Stimulated activated CD8-positive, alpha-beta memory T cell treated with anti-CD3 and anti-CD28 coated beads, Interleukin-15, amount 100 ng/mL, for 24 hours (primary cell): ENCODE results near the gene BMPER.

Source experiments
- DNase-seq: peaks from one replicate; pipeline ENCODE4 v3.0.0-alpha.2; 2020; ENCODE audit warnings: low read depth

BMPER gene

DNA sequence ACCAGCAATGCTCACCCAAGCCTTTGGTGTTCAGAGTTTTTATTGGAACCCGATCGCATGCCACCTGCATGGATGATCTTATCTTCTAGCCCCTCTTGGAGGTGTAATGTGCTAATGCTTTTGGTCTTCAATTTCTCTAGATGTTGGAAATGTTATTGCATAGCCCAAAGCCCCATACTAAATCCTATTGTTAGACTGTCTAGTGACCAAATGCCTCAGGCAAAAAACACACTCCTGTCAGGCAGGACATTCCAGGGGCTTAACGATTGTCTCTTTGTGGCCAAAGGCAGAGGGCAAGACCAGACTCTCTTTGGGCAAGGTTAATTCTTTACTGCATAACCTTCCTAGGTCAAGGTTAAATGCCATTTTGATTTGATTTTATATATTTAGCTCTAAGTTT lies 187.9 kb downstream of the BMPER start:
- no peak for DNase-seq

- DNase-seq, result no peak
These were observed 190.9 kb downstream of the BMPER start for GRCh38 chr7:34096198-34096651.

DNA sequence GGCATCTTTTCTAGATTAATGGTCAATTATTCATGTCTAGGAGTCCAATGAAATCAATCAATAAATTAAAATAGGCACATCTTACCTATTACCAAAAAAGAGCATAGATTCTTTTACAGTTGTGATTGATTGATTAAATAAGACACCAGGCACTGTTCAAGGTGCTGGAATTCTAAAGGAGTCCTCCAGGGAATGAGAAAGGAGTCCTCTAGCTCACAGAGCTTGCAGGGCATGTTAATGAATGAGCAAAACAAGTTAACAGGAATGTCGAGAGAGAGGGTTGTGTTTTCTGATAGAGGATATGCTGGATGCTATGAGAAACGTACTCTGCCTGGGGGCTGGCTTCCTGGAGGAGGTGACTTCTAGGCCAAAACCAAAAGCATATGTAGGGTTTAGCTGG lies 191.4 kb downstream of the BMPER start:
- no peak for DNase-seq

DNA sequence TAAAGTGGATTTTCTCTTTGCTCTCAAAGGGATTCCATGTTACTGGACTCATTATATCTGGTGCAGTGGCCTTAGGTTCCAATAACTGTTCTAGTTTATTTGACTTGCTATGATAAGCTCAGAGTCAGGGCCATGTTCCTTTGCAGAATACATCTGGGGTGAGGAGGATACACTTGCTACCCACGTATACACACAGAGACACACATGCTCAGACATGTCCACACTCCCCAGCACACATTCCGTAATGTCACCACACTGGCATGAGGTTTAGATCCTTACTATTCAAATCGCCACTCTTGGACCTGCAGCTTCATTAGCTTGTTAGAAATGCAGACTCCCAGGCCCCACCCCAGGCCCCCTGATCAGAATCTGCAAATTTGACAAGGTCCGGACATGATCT lies 195.3 kb downstream of the BMPER start:
- DNase-seq, result no peak

GRCh38 chr7:34104115-34104514 lies 198.8 kb downstream of the BMPER start:
- no peak for DNase-seq

GRCh38 chr7:34104992-34105391 lies 199.7 kb downstream of the BMPER start:
- no peak for DNase-seq

DNA sequence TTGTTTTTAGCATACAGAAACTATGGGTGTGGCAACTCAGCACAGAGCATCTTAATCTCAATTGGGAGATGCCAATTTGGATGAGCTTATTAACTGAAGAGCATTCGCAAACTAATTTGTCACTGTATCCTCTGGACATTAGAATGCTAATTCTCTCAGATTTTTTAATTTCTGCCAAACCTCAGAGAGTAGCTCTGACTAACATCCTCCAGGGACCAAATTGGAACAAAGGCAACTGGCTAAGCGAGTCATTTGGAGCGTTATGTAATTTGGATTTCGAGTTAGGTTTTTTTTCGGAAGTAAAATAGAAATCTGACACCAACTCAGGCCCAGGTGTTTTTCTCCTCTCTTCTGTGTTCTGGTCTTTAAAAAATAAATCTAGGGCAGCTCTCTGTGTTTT lies 201.9 kb downstream of the BMPER start:
- no peak for DNase-seq

DNA sequence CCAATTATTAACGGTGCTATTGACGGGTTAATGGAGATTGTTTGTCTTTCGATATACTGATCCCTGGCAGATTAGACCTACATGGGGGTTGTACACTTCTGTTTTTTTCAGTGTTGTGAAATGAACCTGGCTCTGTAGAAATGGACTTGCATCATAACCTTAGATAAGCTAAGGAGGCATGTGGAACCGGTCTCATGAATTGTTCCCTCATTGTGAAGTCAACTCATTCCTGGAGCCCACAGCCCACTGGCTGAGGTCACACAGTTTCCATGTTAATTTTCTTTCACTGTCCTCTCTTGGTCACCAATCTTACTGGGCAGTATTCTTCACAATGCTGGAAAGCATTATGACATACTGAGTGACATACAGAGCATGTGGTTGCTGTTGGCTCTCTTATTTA lies 202.8 kb downstream of the BMPER start:
- no peak for DNase-seq

DNA sequence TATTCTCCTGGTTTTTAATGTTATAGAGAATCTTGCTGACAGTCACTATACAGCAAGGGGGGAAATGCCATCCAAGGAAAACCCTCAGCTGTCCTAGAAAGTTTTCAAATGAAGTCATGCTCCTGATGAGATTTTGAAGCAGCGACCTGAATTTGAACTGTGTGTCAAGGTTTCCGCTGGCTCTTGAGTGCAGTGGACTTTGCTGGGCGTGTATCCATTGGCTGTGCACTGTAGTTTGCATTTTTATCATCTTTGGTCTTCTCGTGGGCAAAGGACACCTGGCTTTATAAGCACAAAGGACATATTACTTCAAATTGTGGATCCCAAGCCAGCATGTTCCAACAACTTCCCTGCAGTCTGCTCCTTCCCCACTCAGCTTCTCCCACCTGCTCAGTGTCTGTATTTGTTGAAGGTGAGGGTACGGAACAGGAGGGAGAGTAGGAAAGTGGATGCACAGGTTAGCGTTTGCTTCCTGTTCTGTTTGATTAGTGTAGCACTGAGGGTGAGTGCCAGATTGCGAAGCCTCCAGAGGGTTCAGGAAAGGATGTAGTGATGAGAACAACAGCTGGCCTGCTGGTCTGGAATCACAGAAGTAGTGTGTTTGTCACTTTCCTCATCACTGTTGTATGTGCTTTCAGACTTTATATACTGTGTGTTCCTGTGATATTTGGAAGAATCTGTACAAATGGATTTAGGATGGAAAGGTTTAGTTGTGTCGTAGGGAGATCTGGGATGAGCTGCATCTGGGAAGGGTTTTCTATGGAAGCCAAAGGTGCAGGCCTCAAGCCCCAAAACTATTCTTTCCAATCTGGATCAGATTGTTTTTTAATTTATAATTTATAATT lies 204.8 kb downstream of the BMPER start:
- DNase-seq, result no peak

- DNase-seq, result no peak
These were observed 205.7 kb downstream of the BMPER start for GRCh38 chr7:34111031-34111430.

DNA sequence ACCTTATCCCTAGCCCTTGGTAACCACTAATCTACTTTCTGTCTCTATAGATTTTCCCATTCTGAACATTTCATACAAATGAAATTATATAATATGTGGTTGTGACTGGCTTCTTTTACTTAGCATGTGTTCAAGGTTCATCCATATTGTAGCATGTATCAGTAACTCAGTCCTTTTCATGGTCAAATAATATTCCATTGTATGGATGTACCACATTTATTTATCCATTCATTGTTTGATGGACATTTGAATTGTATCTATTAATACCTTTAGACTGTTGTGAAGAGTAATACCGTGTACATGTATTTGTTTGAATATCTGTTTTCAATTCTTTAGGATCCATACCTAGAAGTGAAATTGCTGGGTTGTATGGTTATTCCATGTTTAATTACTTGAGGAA lies 210.2 kb downstream of the BMPER start:
- DNase-seq, result no peak

DNA sequence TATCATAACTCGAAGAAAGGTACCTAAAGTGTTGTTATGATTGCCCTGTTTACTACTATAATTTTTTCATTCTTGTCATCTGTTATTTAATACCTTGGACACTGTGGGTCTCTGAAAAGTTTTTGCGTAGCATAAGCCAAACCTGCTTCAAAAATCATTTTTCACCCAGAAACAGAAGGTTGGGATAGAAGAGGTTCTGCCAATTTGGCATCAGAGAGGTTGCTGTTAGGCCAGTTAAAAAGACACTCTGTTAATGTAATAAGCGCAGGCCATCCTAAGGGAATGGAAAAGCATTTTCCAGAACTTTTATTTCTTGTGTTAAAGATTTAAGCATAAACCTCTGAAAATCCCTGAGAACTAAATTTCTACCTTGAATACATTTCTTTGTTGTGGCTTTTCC lies 212.2 kb downstream of the BMPER start:
- no peak for DNase-seq

GRCh38 chr7:34121366-34121765 lies 216.0 kb downstream of the BMPER start:
- no peak for DNase-seq

- DNase-seq, result no peak
These were observed 218.0 kb downstream of the BMPER start for GRCh38 chr7:34123316-34123715.

DNA sequence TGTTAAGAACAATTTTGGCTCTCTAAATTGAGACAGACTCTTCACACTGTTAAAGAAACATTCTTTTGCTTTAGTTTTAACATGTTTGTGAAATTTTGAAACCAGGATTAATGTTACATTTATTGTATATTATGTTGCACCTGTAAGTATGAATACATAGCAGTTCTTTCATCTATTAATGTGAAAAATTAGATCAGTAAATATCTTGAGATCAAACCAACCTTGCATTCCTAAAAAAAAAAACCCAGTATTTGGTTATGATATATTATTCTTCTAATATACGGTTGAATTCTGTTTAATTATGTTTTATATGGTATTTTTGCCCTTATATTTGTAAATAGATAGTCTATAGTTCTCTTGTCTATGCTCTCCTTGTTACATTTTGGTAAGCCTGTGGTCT lies 219.4 kb downstream of the BMPER start:
- no peak for DNase-seq

DNA sequence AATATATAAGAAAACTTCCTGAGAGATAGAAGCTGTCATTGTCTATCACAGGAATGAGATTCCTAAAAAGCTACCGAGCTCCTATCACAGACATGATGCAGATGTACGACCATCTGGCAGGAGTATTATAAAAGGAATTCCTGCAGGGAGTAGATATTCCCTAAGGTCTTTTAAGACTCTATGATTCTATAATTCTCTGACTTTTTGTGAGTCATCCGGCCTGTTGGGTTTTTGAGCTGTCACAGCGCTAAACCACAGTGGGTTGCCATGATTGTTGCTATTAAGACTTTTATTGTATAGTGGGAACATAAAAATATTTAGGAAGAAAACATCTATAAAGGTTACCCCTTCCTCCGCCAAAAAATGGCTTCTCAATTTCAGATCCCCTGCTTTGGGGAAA lies 223.4 kb downstream of the BMPER start:
- DNase-seq, result no peak

- no peak for DNase-seq
These were observed 225.4 kb downstream of the BMPER start for GRCh38 chr7:34130558-34131295.

DNA sequence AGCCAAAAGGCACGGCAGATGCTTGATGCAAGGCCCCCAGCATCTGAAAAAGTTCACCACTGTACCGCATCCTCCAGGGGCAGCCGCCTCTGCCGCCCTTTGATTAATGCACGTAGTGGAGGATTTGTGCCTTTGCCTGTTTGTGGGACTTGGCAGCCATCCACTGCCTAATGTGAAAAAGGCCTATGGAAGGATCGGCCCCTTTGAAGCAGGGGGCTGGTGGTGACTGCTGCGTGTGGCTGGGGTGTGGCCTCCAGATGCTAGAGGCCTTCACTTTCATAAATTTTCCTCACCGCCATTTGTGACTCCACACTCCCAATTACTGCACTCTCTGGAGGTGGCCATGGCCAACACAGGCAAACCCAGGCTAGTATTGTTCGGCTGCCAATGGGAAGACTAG lies 226.0 kb downstream of the BMPER start:
- DNase-seq, result no peak

- no peak for DNase-seq
These were observed 228.1 kb downstream of the BMPER start for GRCh38 chr7:34133356-34133982.

GRCh38 chr7:34133983-34134782 lies 228.8 kb downstream of the BMPER start:
- no peak for DNase-seq

GRCh38 chr7:34135924-34136323 lies 230.6 kb downstream of the BMPER start:
- DNase-seq, result no peak

DNA sequence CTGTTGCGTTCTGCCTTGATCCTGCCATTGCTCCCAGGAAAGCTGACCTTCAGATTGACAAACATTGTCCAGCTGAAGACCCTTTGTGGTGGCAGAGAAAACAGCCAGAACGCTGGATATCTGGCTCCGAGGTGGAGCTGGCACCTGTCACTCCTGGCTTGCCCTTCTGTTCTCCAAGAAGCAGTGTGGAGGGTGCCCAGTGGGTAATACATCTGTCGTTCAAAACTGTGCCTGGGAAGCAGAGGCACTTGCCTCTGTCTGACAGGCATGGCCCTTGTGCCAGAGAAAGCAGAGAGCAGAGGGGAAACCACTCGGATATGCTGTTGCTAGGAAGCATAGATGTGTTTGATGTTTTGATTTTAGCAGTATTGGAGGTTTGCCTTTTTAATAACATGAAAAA lies 231.4 kb downstream of the BMPER start:
- DNase-seq, result no peak
